HCT116 (cell line): ENCODE measurements around the gene TMEM44. TPM values are rescaled to one million over a fixed set of nuclear protein-coding genes. Genes with fewer than 3 reads are reported as not detected.

ENCODE experiments used
- ATAC-seq: fragments of 200-7000 bp; cut with Tn5 transposase; 2 replicates; pipeline ENCODE4 v1.9.1; 2020; ENCODE audit warnings: mild to moderate bottlenecking, moderate library complexity
- BruUV-seq: library from RNA; stranded (reverse); fragments of 400-500 nt; replicated peaks from 2 replicates; lab custom pipeline; 2021; lab: Mats Ljungman, UMichigan
- CTCF ChIA-PET: fragments of 300-600 bp; sonication (Branson Sonifier 250); formaldehyde crosslinking; loops from one replicate; lab custom pipeline; 2021; ENCODE audit warnings: antibody characterized with exemption; lab: Charles Lee
- POLR2A ChIA-PET: fragments of 300-600, 350-600 bp; sonication (Branson Sonifier 250); formaldehyde crosslinking; loops from one replicate; lab custom pipeline; 2021; ENCODE audit warnings: antibody characterized with exemption; lab: Charles Lee
- RAD21 ChIA-PET, 2 experiments: fragments of 300-600 bp; sonication (Branson Sonifier 250); formaldehyde crosslinking; loops; one replicate each; lab custom pipeline; 2023; ENCODE audit warnings: low total read pairs in 2 of 2; ENCODE audit not compliant: uncharacterized antibody in 2 of 2, unreplicated experiment in 2 of 2, low non-redundant PET in 1 of 2; lab: Charles Lee
- DNase-seq: peaks from one replicate; pipeline ENCODE4 v3.0.0-alpha.2; 2010; ENCODE audit warnings: low read depth, low spot score
- H2AFZ ChIP-seq: fragments of 200-600 bp; shearing (Covaris generic), sonication (generic); 2 replicates; pipeline ENCODE4 v1.6.1; 2017; ENCODE audit warnings: low read depth, mixed run types, mixed read lengths, antibody characterized with exemption, low read length; ENCODE audit not compliant: poor library complexity, severe bottlenecking
- H3K27ac ChIP-seq: 2 replicates; pipeline ENCODE4 v1.5.1; 2012; ENCODE audit warnings: low read depth, low read length
- H3K27me3 ChIP-seq: fragments of 200-600 bp; sonication (generic); 2 replicates; pipeline ENCODE4 v1.6.1; 2016; ENCODE audit warnings: mixed run types, low read length, mixed read lengths; ENCODE audit not compliant: insufficient read depth
- H3K36me3 ChIP-seq, 2 experiments: fragments of 200-500 bp in 1 of 2; fragments of 200-600 bp in 1 of 2; sonication (Bioruptor generic) in 1 of 2; sonication (generic) in 1 of 2; 2 replicates each; pipeline versions ENCODE4 v1.5.1 to v1.6.1; 2014 to 2016; ENCODE audit warnings: low read length in 2 of 2, inconsistent platforms in 1 of 2, mixed read lengths in 1 of 2, mixed run types in 1 of 2; ENCODE audit not compliant: insufficient read depth in 2 of 2, control insufficient read depth in 1 of 2
- H3K4me1 ChIP-seq, 2 experiments: fragments of 200-600 bp in 1 of 2; sonication (generic) in 1 of 2; 2 replicates each; pipeline versions ENCODE4 v1.5.1 to v1.6.1; 2012 to 2017; ENCODE audit warnings: low read length in 2 of 2, inconsistent platforms in 1 of 2, mild to moderate bottlenecking in 1 of 2, mixed read lengths in 1 of 2, mixed run types in 1 of 2, moderate library complexity in 1 of 2; ENCODE audit not compliant: insufficient read depth in 2 of 2, control insufficient read depth in 1 of 2
- H3K4me2 ChIP-seq: fragments of 200-600 bp; sonication (generic); 2 replicates; pipeline ENCODE4 v1.6.1; 2017; ENCODE audit warnings: mixed run types, low read length, mixed read lengths
- H3K4me3 ChIP-seq, 2 experiments: fragments of 200-600 bp in 1 of 2; sonication (generic) in 1 of 2; replicated peaks in 1 of 2; 2 replicates each; pipeline ENCODE4 v1.5.1; 2011 to 2016; ENCODE audit warnings: low read length in 2 of 2, control low read depth in 1 of 2, low read depth in 1 of 2, mild to moderate bottlenecking in 1 of 2, mixed read lengths in 1 of 2, mixed run types in 1 of 2
- H3K79me2 ChIP-seq: fragments of 200-600 bp; sonication (generic); 2 replicates; pipeline ENCODE4 v1.6.1; 2017; ENCODE audit warnings: mild to moderate bottlenecking, mixed run types, low read length, moderate library complexity, mixed read lengths; ENCODE audit not compliant: insufficient read depth
- H3K9ac ChIP-seq: fragments of 200-600 bp; sonication (generic); 2 replicates; pipeline ENCODE4 v1.6.1; 2016; ENCODE audit warnings: low read length, mixed read lengths
- H3K9me2 ChIP-seq: fragments of 200-600 bp; sonication (generic), shearing (Covaris generic); 2 replicates; pipeline ENCODE4 v1.6.1; 2017; ENCODE audit warnings: mixed run types, mild to moderate bottlenecking, moderate library complexity; ENCODE audit not compliant: insufficient read depth
- H3K9me3 ChIP-seq, 2 experiments: fragments of 200-500 bp in 1 of 2; fragments of 200-600 bp in 1 of 2; sonication (Bioruptor generic) in 1 of 2; sonication (generic) in 1 of 2; 2 replicates each; pipeline ENCODE4 v1.6.1; 2014 to 2017; ENCODE audit warnings: low read length in 2 of 2, mixed read lengths in 2 of 2, inconsistent platforms in 1 of 2, low read depth in 1 of 2, mild to moderate bottlenecking in 1 of 2, mixed run types in 1 of 2, moderate library complexity in 1 of 2; ENCODE audit not compliant: control insufficient read depth in 1 of 2, insufficient read depth in 1 of 2
- H4K20me1 ChIP-seq: fragments of 200-600 bp; sonication (generic), shearing (Covaris generic); 2 replicates; pipeline ENCODE4 v1.6.1; 2017; ENCODE audit warnings: mixed run types, mild to moderate bottlenecking, moderate library complexity; ENCODE audit not compliant: insufficient read depth
- CBX3 ChIP-seq: IDR thresholded peaks from 2 replicates; pipeline ENCODE4 v1.6.1; 2012; ENCODE audit warnings: low read depth
- EGR1 ChIP-seq: IDR thresholded peaks from 2 replicates; pipeline ENCODE4 v1.6.1; 2012; ENCODE audit warnings: low read depth
- ELF1 ChIP-seq: IDR thresholded peaks from 2 replicates; pipeline ENCODE4 v1.6.1; 2012; ENCODE audit warnings: low read depth, borderline replicate concordance
- FOSL1 ChIP-seq: IDR thresholded peaks from 2 replicates; pipeline ENCODE4 v1.6.1; 2012; ENCODE audit warnings: low read depth
- RAD21 ChIP-seq: IDR thresholded peaks from 2 replicates; pipeline ENCODE4 v1.6.1; 2012; ENCODE audit warnings: low read depth, mild to moderate bottlenecking
- ZFX ChIP-seq: fragments of 450-650 bp; IDR thresholded peaks from 2 replicates; pipeline ENCODE4 v1.6.1; 2017
- intact Hi-C: fragments of 100-400 bp; cut with micrococcal nuclease; formaldehyde crosslinking; loops from 2 replicates; pipeline ENCODE4 v1.10.0; 2022
- total RNA-seq: library from RNA; stranded (reverse); gene quantifications from one replicate; pipeline ENCODE4 v1.2.1, GENCODE V29; 2021; ENCODE audit not compliant: unreplicated experiment
- TF ChIP-seq, protein P1 (sequence below), 3 experiments: fragments of 200-600 bp in 1 of 3; sonication (generic) in 1 of 3; IDR thresholded peaks in 2 of 3; conservative IDR thresholded peaks in 1 of 3; 2 replicates each; pipeline ENCODE4 v1.5.1; 2012 to 2017; ENCODE audit warnings: low read depth in 2 of 3, low read length in 2 of 3, antibody characterized with exemption in 1 of 3, borderline replicate concordance in 1 of 3, control low read depth in 1 of 3, mild to moderate bottlenecking in 1 of 3, mixed read lengths in 1 of 3, mixed run types in 1 of 3, moderate library complexity in 1 of 3; ENCODE audit not compliant: insufficient read depth in 1 of 3
- TF ChIP-seq, protein P2 (sequence below): IDR thresholded peaks from 2 replicates; pipeline ENCODE4 v1.6.1; 2011; ENCODE audit warnings: mild to moderate bottlenecking, low read length, moderate library complexity; ENCODE audit not compliant: insufficient replicate concordance; ENCODE audit errors: extremely low read depth
- TF ChIP-seq, protein P3 (sequence below): IDR thresholded peaks from 2 replicates; pipeline ENCODE4 v1.6.1; 2012
- TF ChIP-seq, protein P4 (sequence below): IDR thresholded peaks from 2 replicates; pipeline ENCODE4 v1.6.1; 2012

The TMEM44 gene
- total RNA-seq, 1 experiment from 2014 or later: 30.3 TPM

DNA sequence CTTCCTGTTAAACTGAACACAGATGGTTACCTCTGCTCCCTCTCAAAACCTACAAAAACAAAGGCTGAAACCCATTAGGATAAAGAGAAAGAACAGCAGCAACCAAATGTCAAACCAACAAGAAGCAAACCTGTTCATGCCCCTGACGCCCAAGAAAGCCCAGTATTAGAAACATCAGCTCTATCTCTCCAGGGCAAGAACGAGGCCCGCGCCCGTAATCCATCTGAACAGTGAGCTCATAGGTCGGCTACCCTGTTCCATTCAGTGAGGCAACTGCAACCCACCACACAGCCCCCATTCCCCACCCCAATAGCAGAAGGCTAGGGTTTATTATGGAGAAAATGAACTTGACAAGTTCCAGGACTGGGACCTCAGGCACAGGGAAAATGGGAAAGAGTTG, 28.7 kb upstream of the TMEM44 start (continued):
- TF ChIP-seq, protein P1, sequence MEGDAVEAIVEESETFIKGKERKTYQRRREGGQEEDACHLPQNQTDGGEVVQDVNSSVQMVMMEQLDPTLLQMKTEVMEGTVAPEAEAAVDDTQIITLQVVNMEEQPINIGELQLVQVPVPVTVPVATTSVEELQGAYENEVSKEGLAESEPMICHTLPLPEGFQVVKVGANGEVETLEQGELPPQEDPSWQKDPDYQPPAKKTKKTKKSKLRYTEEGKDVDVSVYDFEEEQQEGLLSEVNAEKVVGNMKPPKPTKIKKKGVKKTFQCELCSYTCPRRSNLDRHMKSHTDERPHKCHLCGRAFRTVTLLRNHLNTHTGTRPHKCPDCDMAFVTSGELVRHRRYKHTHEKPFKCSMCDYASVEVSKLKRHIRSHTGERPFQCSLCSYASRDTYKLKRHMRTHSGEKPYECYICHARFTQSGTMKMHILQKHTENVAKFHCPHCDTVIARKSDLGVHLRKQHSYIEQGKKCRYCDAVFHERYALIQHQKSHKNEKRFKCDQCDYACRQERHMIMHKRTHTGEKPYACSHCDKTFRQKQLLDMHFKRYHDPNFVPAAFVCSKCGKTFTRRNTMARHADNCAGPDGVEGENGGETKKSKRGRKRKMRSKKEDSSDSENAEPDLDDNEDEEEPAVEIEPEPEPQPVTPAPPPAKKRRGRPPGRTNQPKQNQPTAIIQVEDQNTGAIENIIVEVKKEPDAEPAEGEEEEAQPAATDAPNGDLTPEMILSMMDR (IDR thresholded peaks at IDR 0.05 in 2 of 3, conservative IDR thresholded peaks at IDR 0.05 in 1 of 3; ENCODE audit: borderline replicate concordance in 1 of 3, insufficient read depth in 1 of 3, low read depth in 2 of 3, low read length in 2 of 3): no peak
- TF ChIP-seq, all 23 proteins: peak for 0

DNA sequence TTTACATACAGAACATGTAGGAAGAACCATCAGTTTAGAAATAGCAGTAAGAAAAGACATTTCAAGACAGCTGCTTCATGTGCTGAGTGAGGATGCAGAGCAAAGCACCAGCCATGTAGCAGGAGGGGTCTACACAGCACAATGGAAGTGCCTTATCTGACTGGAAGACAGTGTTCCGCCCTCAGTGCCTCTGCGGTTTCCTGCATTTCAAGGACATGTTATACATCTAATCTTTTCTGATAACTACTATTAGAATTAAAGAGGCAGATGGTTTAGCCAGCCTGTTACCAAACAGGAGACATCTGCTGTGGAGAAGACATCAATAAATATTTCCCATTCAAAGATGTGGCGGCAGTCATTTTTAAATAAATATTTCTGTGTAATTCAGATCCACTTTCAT, 28.2 kb upstream of the TMEM44 start:
- Histone ChIP-seq H3K4me2 (no peak overlapping the region), H3K9me2 (no peaks in the 10 kb centered on the region), H3K27ac (no peak overlapping the region), H3K4me1 (no peaks in the 10 kb centered on the region), H4K20me1 (peaks cover 4% of the 10 kb centered on the region; the same call in 1 of the 2 replicates), H3K9ac (no peak overlapping the region), H3K27me3 (no peaks in the 10 kb centered on the region), H3K36me3 (peaks cover 32 to 34% of the 10 kb centered on the region in 2 experiments; a peak in 3 of 4 replicates), H3K9me3 (no peaks in the 10 kb centered on the region), H3K79me2 (peaks cover 41% of the 10 kb centered on the region; the same call in 1 of the 2 replicates), H3K4me3 (no peak overlapping the region), H2AFZ (no peak overlapping the region)
- no peak for DNase-seq
- intact Hi-C loops: no loop called here
- ATAC-seq: no peak
- CTCF ChIA-PET: interaction anchor here (4.1 kb wide), 1 partner anchor 10 kb away, joined by 14 read pairs; the partner anchor contains the start of gene LSG1
- TF ChIP-seq EGR1 (no peak), RAD21 (no peak), ELF1 (no peak), ZFX (no peak), CBX3 (no peak), FOSL1 (no peak)
- TF ChIP-seq, protein P2, sequence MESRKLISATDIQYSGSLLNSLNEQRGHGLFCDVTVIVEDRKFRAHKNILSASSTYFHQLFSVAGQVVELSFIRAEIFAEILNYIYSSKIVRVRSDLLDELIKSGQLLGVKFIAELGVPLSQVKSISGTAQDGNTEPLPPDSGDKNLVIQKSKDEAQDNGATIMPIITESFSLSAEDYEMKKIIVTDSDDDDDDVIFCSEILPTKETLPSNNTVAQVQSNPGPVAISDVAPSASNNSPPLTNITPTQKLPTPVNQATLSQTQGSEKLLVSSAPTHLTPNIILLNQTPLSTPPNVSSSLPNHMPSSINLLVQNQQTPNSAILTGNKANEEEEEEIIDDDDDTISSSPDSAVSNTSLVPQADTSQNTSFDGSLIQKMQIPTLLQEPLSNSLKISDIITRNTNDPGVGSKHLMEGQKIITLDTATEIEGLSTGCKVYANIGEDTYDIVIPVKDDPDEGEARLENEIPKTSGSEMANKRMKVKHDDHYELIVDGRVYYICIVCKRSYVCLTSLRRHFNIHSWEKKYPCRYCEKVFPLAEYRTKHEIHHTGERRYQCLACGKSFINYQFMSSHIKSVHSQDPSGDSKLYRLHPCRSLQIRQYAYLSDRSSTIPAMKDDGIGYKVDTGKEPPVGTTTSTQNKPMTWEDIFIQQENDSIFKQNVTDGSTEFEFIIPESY: no peak
- TF ChIP-seq, protein P3, sequence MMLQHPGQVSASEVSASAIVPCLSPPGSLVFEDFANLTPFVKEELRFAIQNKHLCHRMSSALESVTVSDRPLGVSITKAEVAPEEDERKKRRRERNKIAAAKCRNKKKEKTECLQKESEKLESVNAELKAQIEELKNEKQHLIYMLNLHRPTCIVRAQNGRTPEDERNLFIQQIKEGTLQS: no peak
- TF ChIP-seq, protein P1 (IDR thresholded peaks at IDR 0.05 in 2 of 3, conservative IDR thresholded peaks at IDR 0.05 in 1 of 3; ENCODE audit: borderline replicate concordance in 1 of 3, insufficient read depth in 1 of 3, low read depth in 2 of 3, low read length in 2 of 3): no peak
- TF ChIP-seq, protein P4, sequence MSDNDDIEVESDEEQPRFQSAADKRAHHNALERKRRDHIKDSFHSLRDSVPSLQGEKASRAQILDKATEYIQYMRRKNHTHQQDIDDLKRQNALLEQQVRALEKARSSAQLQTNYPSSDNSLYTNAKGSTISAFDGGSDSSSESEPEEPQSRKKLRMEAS: no peak
- RAD21 ChIA-PET: no interaction called here
- BruUV-seq: no TSS peak
- POLR2A ChIA-PET: no interaction called here
